Measurements from ENCODE around the gene PSMA7. TPM values are rescaled to one million over a fixed set of nuclear protein-coding genes. Genes with fewer than 3 reads are reported as not detected.

PSMA7 gene
- total RNA-seq, 6 experiments from 2014 or later: 296 to 357 (median 334) TPM

GRCh38 chr20:62186887-62187866 lies 44.0 kb upstream of the PSMA7 start:
- peaks cover 30% of the 10 kb centered on the region for H3K4me1 Mint-ChIP-seq (ENCODE audit: low read depth)
- peak overlapping the region; percentile 9; the same call in 1 of the 2 replicates for H3K4me3 Mint-ChIP-seq
- no peaks in the 10 kb centered on the region for H3K9me3 Mint-ChIP-seq

GRCh38 chr20:62186096-62186426 lies 42.9 kb upstream of the PSMA7 start:
- no peaks in the 10 kb centered on the region for H3K9me3 Mint-ChIP-seq

More at GRCh38 chr20:62186887-62187866, 44.0 kb upstream of the PSMA7 start:
- Mint-ChIP-seq H3K36me3 (ENCODE audit: low read depth) (peaks cover 14% of the 10 kb centered on the region), H3K27me3 (ENCODE audit: insufficient read depth) (no peaks in the 10 kb centered on the region; the same call in 1 of the 2 replicates), H3K27ac (peak overlapping the region; percentile 72)
- TF ChIP-seq CTCF (IDR thresholded peaks at IDR 0.05): no peak
- peak; percentile 16 for DNase-seq

GRCh38 chr20:62183426-62184142 lies 40.4 kb upstream of the PSMA7 start:
- Mint-ChIP-seq H3K4me3 (peak overlapping the region; percentile 96), H3K27ac (peak overlapping the region; percentile 94), H3K4me1 (ENCODE audit: low read depth) (peaks cover 38% of the 10 kb centered on the region), H3K9me3 (no peaks in the 10 kb centered on the region), H3K27me3 (ENCODE audit: insufficient read depth) (no peaks in the 10 kb centered on the region; the same call in 1 of the 2 replicates), H3K36me3 (ENCODE audit: low read depth) (peaks cover 7% of the 10 kb centered on the region)
- DNase-seq: no peak
- no peak for TF ChIP-seq CTCF (IDR thresholded peaks at IDR 0.05)

More at GRCh38 chr20:62186096-62186426, 42.9 kb upstream of the PSMA7 start:
- Mint-ChIP-seq H3K27ac (no peak overlapping the region), H3K27me3 (ENCODE audit: insufficient read depth) (no peaks in the 10 kb centered on the region; the same call in 1 of the 2 replicates), H3K36me3 (ENCODE audit: low read depth) (peaks cover 14% of the 10 kb centered on the region), H3K4me1 (ENCODE audit: low read depth) (peaks cover 38% of the 10 kb centered on the region), H3K4me3 (no peak overlapping the region)
- DNase-seq: no peak
- TF ChIP-seq CTCF (IDR thresholded peaks at IDR 0.05): no peak

- H3K36me3 Mint-ChIP-seq (ENCODE audit: low read depth): peaks cover 7% of the 10 kb centered on the region
Observed at GRCh38 chr20:62182469-62183425, 39.6 kb upstream of the PSMA7 start, which contains the start of gene MTG2. Gene MTG2, plus strand, starts transcription at chr20:62183028. Its CDS starts 10,393 bp downstream, at chr20:62193421.

More at GRCh38 chr20:62182469-62183425, 39.6 kb upstream of the PSMA7 start, which contains the start of gene MTG2:
- H3K27me3 Mint-ChIP-seq (ENCODE audit: insufficient read depth): no peaks in the 10 kb centered on the region; the same call in 1 of the 2 replicates
- peak; percentile 92 for DNase-seq
- H3K4me3 Mint-ChIP-seq: peak within 1 kb of the TSS; percentile 96
- no peaks in the 10 kb centered on the region for H3K9me3 Mint-ChIP-seq
- peaks cover 36% of the 10 kb centered on the region for H3K4me1 Mint-ChIP-seq (ENCODE audit: low read depth)
- no peak for TF ChIP-seq CTCF (IDR thresholded peaks at IDR 0.05)
- H3K27ac Mint-ChIP-seq: peak within 1 kb of the TSS; percentile 94
